NCI-H1105 (cell line): ENCODE data around the gene NRG3.

Experiments
- DNase-seq: peaks from one replicate; lab custom pipeline; 2025; lab: John Stamatoyannopoulos, UW

NRG3 gene

GRCh38 chr10:81884856-81885255 is 9.9 kb downstream of the NRG3 start:
- DNase-seq = no peak

DNA sequence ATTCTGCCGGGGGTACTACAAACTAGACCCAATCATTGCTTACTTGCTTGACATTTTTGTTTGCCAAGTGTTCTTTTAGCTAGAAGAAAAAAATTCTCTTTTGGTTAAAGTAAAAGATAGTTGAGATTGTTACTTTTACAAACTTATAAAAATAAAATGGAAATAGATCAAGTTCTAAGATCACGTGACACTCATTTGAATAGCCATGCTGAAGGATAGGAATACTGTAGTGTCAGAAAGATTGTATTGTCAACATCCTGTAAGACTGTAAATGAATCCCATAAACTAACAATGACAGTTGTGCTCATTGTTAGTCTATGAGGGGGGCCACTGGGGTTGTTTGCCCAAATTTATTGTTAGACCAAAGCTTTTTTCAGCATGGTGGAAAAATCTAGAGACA is 10.5 kb downstream of the NRG3 start:
- DNase-seq = no peak

DNA sequence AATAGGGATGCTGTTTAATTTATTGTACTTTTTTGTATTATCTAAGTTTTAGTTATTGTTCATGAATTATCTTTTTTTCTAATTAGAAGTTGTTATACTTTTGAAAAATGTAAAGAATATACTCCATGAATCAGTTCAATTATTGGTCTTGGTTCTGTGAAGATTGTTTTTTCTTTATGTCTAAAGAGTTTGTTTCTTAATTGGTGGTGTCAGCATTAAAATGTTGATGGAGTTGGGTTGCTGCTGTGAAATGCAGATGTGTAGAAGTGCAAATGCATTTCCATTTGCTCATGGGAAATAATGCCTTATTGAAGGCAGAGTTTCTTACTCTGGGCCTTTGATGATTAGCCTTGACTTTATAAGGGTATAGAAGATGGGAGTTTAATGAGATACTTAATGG is 11.9 kb downstream of the NRG3 start:
- no peak for DNase-seq

GRCh38 chr10:81889181-81889769 is 14.3 kb downstream of the NRG3 start:
- DNase-seq = no peak

GRCh38 chr10:81894616-81895015 is 19.6 kb downstream of the NRG3 start:
- no peak for DNase-seq

DNA sequence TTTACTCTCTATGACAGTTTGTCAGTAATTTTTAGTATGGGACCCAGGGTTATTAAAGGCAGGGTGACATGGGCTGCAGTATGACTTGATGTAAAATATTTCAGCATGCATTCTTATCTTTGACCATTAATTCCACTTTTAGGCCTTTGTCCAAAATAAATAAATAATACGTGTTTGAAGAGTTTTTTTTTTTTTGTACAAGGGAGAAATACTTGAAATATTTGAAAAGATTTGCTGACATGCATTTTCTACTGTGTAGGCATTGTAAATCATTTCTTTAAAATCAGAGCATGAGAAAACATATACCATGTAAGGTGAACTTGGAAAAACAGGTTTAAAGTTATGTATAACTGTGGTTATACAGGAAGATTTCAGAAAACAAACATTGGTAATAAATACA is 23.5 kb downstream of the NRG3 start:
- DNase-seq = no peak

- DNase-seq = no peak
Measured at GRCh38 chr10:81900989-81901388, 26.0 kb downstream of the NRG3 start.

GRCh38 chr10:81903472-81903871 is 28.5 kb downstream of the NRG3 start:
- no peak for DNase-seq

DNA sequence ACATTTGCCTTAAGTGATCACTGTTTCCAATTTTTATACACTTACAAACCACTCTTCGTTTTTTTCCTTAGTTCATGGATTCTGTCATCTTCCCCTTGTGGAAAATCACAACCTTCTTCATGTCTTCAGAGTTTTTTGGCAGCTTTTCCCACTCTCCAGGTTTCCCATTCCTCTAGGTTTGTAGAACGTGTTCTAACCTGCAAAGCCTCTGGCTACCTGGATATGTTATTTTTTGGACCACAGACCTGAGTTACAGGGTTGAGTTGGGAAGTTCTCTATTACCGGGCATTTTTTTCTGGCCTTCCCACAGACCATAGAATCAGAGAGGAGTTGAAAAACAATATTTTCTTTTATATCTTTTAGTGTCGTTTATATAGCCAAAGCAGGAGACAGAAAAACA is 30.2 kb downstream of the NRG3 start:
- DNase-seq = no peak

DNA sequence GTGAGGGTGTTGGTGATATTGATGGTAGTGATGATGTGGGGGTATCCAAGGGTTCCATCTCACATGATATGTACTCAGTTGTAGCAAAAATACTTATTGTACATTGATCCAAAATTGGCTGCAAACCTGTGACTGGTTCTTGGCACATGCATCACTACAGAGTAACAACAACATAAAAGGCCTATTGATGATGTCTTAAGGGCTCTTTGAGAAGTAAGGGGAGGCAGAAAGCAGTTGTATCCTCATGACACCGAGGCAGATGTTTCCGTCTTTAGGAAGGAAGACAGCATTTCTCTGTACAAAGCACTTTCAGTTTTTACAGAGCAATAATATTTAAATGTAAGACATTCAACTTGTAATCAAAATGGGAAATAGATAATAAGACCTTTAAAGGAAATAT is 34.5 kb downstream of the NRG3 start:
- no peak for DNase-seq

GRCh38 chr10:81911328-81911727 is 36.3 kb downstream of the NRG3 start:
- no peak for DNase-seq

DNA sequence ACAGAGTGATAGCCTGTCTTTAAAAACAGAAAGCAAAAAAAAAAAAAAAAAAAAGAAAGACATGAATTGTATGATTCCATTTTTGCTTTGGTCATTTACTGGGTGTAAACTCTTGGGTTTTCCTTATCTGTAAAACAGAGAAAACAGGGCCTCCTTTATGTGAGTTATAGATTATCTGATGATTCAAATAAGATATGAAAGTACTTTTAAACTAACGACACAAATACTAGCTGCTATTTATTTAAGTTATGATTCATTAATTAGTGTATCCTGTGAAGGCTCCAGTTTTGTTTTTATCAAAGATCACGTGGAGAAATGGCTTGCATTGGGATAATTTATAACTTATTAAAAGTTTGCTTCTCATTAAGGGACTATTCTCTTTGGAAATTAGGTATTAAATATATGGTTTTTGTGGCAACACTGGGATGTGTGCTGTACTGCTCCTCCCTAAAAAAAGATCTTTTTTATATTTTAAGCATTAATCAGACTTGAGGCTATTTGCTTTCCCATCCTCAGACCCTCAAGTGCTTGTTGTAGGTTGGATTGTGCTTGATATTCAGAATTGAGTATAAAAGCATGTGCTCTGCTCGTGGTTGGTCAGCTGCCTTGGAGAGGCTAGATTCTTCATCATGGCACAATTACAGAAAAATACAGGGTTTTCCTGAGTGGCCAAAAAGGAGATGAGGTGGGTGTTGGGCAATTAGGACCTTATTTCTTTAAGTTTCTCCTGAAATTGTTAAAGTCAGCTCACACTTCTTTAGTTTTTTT is 39.9 kb downstream of the NRG3 start:
- no peak for DNase-seq

- DNase-seq = no peak
Measured at GRCh38 chr10:81915504-81915897, 40.5 kb downstream of the NRG3 start.

DNA sequence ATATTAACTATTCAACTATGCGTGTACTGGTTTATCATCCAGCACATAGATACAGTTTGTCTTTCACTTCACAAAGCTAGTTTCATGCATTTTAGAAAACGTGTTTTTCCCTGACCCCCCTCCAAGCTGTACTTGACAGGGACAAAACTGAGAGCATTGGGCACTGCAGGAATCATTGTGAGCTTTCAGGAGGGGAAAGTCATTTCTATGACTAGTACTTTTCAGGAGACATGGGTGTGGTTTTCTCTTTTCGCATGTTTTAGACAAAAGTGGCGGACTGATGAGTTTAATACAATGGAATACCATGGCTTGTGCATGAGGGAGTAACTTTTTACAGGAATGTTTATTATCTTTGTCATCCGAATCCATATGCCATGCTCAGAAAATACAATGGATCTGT is 42.7 kb downstream of the NRG3 start:
- no peak for DNase-seq

- no peak for DNase-seq
Measured at GRCh38 chr10:81918766-81919165, 43.8 kb downstream of the NRG3 start.

GRCh38 chr10:81920213-81920829 is 45.3 kb downstream of the NRG3 start:
- DNase-seq = no peak

DNA sequence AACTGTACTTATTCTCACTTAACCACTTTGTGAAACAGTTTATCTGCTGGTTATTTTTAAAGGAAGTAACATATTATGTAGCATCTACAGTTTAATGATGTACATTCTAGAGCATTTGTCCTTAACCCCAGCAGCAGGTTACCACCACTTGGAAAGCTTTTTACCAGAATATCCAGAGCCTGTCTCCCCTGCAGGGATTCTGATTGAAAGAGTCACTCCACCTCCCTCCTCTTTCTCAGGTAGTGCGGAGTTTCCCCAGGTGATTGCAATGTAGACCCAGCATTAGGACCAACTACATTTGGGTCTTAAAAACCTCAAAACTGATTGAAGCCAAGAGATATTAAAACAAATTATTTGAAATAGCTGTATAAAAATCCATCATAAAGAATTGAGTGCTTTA is 53.1 kb downstream of the NRG3 start:
- no peak for DNase-seq

GRCh38 chr10:81943583-81943982 is 68.6 kb downstream of the NRG3 start:
- DNase-seq = no peak

DNA sequence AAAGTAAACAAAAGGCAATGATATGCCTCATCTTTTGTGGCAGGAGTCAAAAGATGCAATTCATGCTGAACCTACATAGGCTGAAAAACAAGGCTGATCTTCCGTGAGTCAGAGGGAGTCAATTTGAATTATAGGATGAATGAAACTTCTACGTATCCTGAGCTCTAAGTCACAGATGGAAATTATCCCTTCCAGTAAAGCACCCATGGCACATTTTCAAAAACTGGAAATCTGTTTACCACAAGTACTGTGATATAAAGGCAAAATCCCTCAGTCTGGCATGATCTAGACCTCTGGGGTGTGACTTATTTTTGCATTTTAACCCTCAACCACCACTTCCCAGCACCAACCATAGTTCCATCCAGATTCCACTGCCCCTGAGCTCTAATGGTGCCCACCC is 69.6 kb downstream of the NRG3 start:
- no peak for DNase-seq

DNA sequence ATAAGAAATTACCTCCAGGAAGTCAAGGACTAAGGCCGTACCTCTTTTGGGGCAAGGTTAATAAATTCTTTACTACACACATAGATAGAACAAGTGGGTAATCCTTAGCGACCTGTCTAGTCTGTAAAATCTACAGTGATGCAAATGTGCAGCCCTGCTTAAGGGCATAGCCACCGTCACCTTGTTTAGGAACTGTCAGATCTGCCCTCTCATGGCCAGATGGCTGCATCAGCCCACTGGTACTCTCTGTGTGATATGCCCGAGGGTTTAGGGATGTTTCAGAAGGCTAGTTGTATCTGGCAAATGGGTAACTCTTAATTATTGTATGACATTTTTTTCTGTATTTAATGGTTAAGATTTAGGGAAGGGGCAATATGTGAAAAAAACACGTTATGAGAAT is 74.3 kb downstream of the NRG3 start:
- DNase-seq = no peak

DNA sequence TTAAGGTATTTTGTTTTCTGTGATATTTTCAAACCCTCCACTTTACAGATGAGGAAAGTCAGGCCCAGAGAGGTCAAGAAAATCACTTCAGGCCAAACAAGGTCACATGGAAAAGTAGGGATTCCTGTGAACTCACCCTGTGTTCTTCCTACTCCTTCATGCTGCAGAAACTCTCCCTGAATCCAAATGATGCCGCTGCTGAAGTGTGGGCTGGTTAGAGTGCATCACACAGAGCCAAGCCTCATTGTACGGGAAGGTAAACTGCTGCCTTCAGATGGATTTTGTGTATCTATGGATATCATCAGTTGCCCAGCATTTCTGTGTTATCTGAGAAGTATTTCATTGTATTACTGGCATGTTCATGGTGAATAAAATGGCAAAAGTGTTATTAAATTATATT is 75.4 kb downstream of the NRG3 start:
- no peak for DNase-seq

DNA sequence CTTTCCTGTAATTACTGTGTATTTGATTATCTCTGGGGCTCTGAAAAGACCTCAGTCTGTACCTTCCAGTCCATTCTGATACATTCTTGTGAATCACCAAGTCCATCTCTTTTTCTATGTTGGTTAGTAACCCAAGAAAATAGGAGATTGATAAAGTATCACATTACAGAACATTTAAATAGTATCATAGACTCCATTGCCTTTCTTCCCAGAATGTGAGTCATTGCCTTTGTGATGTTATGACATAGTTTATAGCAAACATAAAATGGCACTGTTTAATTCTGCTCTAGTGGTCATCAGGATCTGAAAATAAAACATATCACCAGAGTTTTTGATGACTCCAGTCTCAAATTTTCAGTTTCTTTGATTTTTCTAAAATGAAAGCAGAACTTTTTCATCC is 78.4 kb downstream of the NRG3 start:
- DNase-seq = no peak

DNA sequence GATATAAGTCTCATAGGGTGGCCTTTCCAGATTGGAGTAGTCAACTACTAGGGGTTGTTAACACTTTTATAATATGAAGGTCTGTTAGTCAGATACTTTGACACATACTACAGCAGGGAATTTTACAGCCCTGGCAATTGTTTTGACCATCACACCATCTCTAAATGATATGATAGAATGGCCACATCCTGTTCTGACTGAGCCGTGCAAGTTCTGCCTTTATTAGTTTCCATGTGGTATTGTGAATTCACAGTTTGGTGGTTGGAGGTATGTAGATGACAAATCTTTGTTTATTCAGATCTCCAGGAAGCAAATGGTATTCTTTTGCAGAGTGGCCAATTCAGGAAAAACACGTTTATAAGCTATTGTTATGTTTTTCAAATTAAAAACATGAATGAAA is 83.0 kb downstream of the NRG3 start:
- no peak for DNase-seq

DNA sequence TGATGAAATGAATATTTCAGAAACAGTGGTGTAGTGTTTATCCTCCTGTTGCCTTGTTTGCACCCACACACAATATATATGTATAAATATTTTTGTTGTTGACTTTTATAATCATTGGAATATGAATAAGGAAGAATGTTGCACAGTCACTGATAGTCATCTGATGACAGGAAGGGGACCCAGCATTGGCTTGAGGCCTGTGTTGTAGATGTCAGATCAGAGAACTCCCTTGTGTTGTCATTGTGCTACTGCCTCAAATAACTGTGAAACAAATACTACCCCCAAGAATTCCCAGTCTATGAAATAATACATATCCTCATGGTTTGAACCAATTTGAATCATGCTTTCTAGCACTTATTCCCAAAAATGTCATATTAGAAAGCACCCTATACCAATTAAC is 84.0 kb downstream of the NRG3 start:
- DNase-seq = no peak
